ENCODE measurements around the gene DAPK3.
"Not testable (repeated sequence)": the region's sequence is repeated elsewhere in the genome, so short reads cannot be mapped to it uniquely, and the experiment has no call there.

DNA sequence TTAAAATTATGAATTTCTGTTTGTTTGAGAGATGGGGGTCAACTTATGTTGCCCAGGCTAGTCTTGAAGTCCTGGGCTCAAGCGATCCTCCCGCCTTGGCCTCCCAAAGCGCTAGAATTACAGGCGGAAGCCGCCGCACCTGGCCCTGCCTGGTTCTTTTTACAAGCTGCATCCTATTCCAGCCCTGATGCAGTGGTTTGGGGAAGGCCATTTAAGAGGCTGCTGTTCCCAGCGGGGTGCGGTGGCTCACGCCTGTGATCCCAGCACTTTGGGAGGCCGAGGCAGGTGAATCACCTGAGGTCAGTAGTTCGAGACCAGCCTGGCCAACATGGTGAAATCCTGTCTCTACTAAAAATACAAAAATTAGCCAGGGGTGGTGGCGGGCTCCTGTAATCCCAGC lies 2.9 kb downstream of the DAPK3 start:
- TF ChIP-seq, protein P1, sequence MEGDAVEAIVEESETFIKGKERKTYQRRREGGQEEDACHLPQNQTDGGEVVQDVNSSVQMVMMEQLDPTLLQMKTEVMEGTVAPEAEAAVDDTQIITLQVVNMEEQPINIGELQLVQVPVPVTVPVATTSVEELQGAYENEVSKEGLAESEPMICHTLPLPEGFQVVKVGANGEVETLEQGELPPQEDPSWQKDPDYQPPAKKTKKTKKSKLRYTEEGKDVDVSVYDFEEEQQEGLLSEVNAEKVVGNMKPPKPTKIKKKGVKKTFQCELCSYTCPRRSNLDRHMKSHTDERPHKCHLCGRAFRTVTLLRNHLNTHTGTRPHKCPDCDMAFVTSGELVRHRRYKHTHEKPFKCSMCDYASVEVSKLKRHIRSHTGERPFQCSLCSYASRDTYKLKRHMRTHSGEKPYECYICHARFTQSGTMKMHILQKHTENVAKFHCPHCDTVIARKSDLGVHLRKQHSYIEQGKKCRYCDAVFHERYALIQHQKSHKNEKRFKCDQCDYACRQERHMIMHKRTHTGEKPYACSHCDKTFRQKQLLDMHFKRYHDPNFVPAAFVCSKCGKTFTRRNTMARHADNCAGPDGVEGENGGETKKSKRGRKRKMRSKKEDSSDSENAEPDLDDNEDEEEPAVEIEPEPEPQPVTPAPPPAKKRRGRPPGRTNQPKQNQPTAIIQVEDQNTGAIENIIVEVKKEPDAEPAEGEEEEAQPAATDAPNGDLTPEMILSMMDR (IDR thresholded peaks at IDR 0.05; ENCODE audit: low read depth, low read length, poor library complexity, severe bottlenecking), result not testable (repeated sequence)
- TF ChIP-seq EZH2phosphoT487 (IDR thresholded peaks at IDR 0.05; ENCODE audit: borderline replicate concordance, low read length), result not testable (repeated sequence)

Data from DOHH2 (cell line).